Keratinocyte (primary cell): ENCODE results near the gene LRRC27. TPM values are rescaled to one million over a fixed set of nuclear protein-coding genes. Genes with fewer than 3 reads are reported as not detected.

ENCODE experiments used
- DNase-seq: peaks from one replicate; pipeline ENCODE4 v3.0.0-alpha.2; 2011; ENCODE audit warnings: low read depth, missing footprints, low spot score
- FAIRE-seq: peaks from 2 replicates; lab custom pipeline; 2011; peaks lifted over from hg19 to GRCh38; lab: Jason Lieb, UNC
- H2AFZ ChIP-seq: 2 replicates; pipeline ENCODE4 v1.6.0; 2012; ENCODE audit warnings: low read length, control low read depth, inconsistent platforms; ENCODE audit not compliant: control insufficient read depth
- H3K27ac ChIP-seq: 2 replicates; pipeline ENCODE4 v1.5.1; 2011; ENCODE audit warnings: low read length; ENCODE audit not compliant: control insufficient read depth, insufficient read depth
- H3K27me3 ChIP-seq: 3 replicates; pipeline ENCODE4 v1.6.0; 2011; ENCODE audit warnings: low read length; ENCODE audit not compliant: control insufficient read depth, insufficient read depth; ENCODE audit errors: extremely low read depth
- H3K36me3 ChIP-seq, 2 experiments: 2 replicates in 1 of 2; 3 replicates in 1 of 2; pipeline ENCODE4 v1.5.1; 2011; ENCODE audit warnings: low read length in 2 of 2, mild to moderate bottlenecking in 1 of 2; ENCODE audit not compliant: control insufficient read depth in 2 of 2, insufficient read depth in 2 of 2; ENCODE audit errors: extremely low read depth in 1 of 2
- H3K4me1 ChIP-seq: 3 replicates; pipeline ENCODE4 v1.5.1; 2011; ENCODE audit warnings: low read length; ENCODE audit not compliant: control insufficient read depth, insufficient read depth; ENCODE audit errors: extremely low read depth
- H3K4me2 ChIP-seq: 3 replicates; pipeline ENCODE4 v1.6.0; 2011; ENCODE audit warnings: low read depth, low read length; ENCODE audit not compliant: control insufficient read depth, insufficient read depth; ENCODE audit errors: extremely low read depth
- H3K4me3 ChIP-seq, 3 experiments: fragments of 200-600 bp in 1 of 3; sonication (generic) in 1 of 3; 2 replicates in 2 of 3; 3 replicates in 1 of 3; pipeline ENCODE4 v1.5.1; 2011 to 2016; ENCODE audit warnings: low read length in 3 of 3, mild to moderate bottlenecking in 3 of 3, control low read depth in 2 of 3, inconsistent platforms in 1 of 3, low read depth in 1 of 3, mixed read lengths in 1 of 3, mixed run types in 1 of 3, moderate library complexity in 1 of 3; ENCODE audit not compliant: control insufficient read depth in 2 of 3, insufficient read depth in 2 of 3; ENCODE audit errors: extremely low read depth in 1 of 3
- H3K79me2 ChIP-seq: 2 replicates; pipeline ENCODE4 v1.6.0; 2012; ENCODE audit warnings: low read length; ENCODE audit not compliant: control insufficient read depth, insufficient read depth
- H3K9ac ChIP-seq: 3 replicates; pipeline ENCODE4 v1.6.0; 2011; ENCODE audit warnings: low read length; ENCODE audit not compliant: control insufficient read depth, insufficient read depth; ENCODE audit errors: extremely low read depth
- H3K9me1 ChIP-seq: 3 replicates; pipeline ENCODE4 v1.6.0; 2011; ENCODE audit warnings: low read length; ENCODE audit not compliant: control insufficient read depth, insufficient read depth; ENCODE audit errors: extremely low read depth
- H3K9me3 ChIP-seq: 2 replicates; pipeline ENCODE4 v1.5.1; 2012; ENCODE audit warnings: low read depth, low read length; ENCODE audit not compliant: control insufficient read depth
- H4K20me1 ChIP-seq: 3 replicates; pipeline ENCODE4 v1.6.0; 2011; ENCODE audit warnings: low read length; ENCODE audit not compliant: control insufficient read depth, insufficient read depth; ENCODE audit errors: extremely low read depth
- EZH2 ChIP-seq: IDR thresholded peaks from one replicate; pipeline ENCODE4 v1.6.1; 2012; ENCODE audit warnings: inconsistent platforms, mild to moderate bottlenecking, low read length, moderate library complexity
- dilution Hi-C: fragments of 300-500 bp; cut with MboI; formaldehyde crosslinking; loops from one replicate; pipeline ENCODE4 v1.7.0; 2020; ENCODE audit warnings: low sequenced_read_pairs; ENCODE audit not compliant: extremely low pct_ligation_motif_present
- polyA plus RNA-seq, 5 experiments: library from polyadenylated mRNA; depleted of rRNA in 3 of 5; stranded (reverse) in 3 of 5; stranded (forward) in 1 of 5; unstranded in 1 of 5; fragments of >200 nt; gene quantifications; 1 replicate in 1 of 5; 2 replicates in 3 of 5; 3 replicates in 1 of 5; pipeline versions ENCODE4 v1.2.1 to v1.2.3, GENCODE V29; 2011 to 2012; ENCODE audit warnings: missing spikeins in 2 of 5, low read depth in 1 of 5, low replicate concordance in 1 of 5
- TF ChIP-seq, protein P1 (sequence below), 3 experiments: IDR thresholded peaks in 1 of 3; conservative IDR thresholded peaks in 1 of 3; optimal IDR thresholded peaks in 1 of 3; 2 replicates in 2 of 3; 3 replicates in 1 of 3; pipeline versions ENCODE3 to v1.5.1; 2011; ENCODE audit warnings: low read length in 3 of 3, mild to moderate bottlenecking in 3 of 3, moderate library complexity in 2 of 3, control low read depth in 1 of 3, inconsistent platforms in 1 of 3; ENCODE audit not compliant: insufficient read depth in 2 of 3; ENCODE audit errors: extremely low read depth in 1 of 3

LRRC27 gene
- polyA plus RNA-seq, 1 donor (not counting 4 experiments of a cell fraction or from before 2014, with no cell fraction given) = 3.0 TPM

DNA sequence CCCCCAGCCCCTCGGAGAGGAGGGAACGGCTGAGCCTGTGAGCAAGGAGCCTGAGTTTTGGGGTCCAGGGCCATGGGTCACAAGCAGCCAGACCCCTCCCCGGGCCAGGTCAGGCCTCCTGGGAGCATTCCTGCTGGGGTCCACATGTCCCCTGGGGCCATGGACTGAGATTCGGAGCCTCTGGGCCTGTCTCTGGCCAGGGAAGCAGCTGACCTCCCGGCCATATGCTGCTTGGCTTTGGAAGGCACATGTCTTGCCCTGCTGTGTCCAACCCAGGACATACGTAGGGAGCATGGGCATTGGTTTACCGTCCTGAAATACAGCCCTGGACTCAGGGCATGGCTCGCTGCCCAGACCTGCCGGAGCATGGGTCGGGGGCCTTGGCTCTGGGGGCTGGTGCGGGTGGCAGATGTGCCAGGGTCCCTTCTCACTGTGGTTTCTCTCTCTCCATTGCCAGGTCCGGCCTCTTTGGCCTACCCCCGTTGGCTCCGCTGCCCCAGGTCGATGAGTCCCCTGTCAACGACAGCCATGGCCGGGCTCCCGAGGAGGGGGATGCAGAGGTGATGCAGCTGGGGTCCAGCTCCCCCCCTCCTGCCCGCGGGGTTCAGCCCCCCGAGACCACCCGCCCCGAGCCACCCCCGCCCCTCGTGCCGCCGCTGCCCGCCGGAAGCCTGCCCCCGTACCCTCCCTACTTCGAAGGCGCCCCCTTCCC is 72.3 kb downstream of the LRRC27 start:
- H4K20me1 ChIP-seq = peaks cover 3% of the 10 kb centered on the region
- H3K9ac ChIP-seq = no peak overlapping the region
- H3K27ac ChIP-seq = peak overlapping the region; percentile 20
- H3K27me3 ChIP-seq = no peaks in the 10 kb centered on the region
- H3K9me3 ChIP-seq = no peaks in the 10 kb centered on the region
- H3K4me1 ChIP-seq = peaks cover 27% of the 10 kb centered on the region
- H3K4me3 ChIP-seq = no peak overlapping the region
- dilution Hi-C loops = no loop called here
- peak overlapping the region; percentile 22 for H3K4me2 ChIP-seq
- peaks cover 43% of the 10 kb centered on the region for H3K79me2 ChIP-seq
- TF ChIP-seq, protein P1, sequence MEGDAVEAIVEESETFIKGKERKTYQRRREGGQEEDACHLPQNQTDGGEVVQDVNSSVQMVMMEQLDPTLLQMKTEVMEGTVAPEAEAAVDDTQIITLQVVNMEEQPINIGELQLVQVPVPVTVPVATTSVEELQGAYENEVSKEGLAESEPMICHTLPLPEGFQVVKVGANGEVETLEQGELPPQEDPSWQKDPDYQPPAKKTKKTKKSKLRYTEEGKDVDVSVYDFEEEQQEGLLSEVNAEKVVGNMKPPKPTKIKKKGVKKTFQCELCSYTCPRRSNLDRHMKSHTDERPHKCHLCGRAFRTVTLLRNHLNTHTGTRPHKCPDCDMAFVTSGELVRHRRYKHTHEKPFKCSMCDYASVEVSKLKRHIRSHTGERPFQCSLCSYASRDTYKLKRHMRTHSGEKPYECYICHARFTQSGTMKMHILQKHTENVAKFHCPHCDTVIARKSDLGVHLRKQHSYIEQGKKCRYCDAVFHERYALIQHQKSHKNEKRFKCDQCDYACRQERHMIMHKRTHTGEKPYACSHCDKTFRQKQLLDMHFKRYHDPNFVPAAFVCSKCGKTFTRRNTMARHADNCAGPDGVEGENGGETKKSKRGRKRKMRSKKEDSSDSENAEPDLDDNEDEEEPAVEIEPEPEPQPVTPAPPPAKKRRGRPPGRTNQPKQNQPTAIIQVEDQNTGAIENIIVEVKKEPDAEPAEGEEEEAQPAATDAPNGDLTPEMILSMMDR (optimal IDR thresholded peaks at IDR 0.05 in 1 of 3, IDR thresholded peaks at IDR 0.05 in 1 of 3, conservative IDR thresholded peaks at IDR 0.05 in 1 of 3; ENCODE audit: extremely low read depth in 1 of 3, insufficient read depth in 2 of 3, low read length in 3 of 3) = no peak
- TF ChIP-seq EZH2 = no peak
- no peak for DNase-seq
- no peak for FAIRE-seq
- H3K36me3 ChIP-seq = peaks cover 3 to 15% of the 10 kb centered on the region in 2 experiments
- H2AFZ ChIP-seq = no peak overlapping the region
- H3K9me1 ChIP-seq = no peaks in the 10 kb centered on the region

DNA sequence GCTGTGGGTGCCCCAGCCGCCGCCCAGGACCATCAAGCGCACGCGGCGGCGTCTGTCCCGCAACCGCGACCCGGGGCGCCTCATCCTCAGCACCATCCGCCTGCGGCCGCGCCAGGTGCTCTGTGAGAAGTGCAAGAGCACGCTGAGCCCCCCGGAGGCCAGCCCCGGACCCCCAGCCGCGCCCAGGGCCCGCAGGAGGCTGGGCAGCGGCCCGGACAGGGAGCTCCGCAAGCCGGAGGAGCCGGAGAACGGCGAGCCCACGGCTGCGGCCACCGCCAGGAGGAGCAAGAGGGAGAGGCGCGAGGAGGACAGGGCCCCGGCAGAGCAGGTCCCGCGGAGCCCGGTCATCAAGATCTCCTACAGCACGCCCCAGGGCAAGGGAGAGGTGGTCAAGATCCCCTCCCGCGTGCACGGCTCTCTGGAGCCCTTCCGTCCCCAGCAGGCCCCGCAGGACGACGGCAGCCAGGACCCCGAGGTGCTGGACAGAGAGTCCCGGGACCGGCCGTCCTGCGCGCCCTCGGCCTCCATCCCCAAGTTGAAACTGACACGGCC is 73.0 kb downstream of the LRRC27 start:
- Histone ChIP-seq H3K4me3 (no peak overlapping the region), H2AFZ (no peak overlapping the region), H3K9me3 (no peaks in the 10 kb centered on the region), H3K4me2 (no peak overlapping the region), H4K20me1 (peaks cover 3% of the 10 kb centered on the region), H3K9ac (no peak overlapping the region), H3K27me3 (no peaks in the 10 kb centered on the region), H3K36me3 (peaks cover 3 to 12% of the 10 kb centered on the region in 2 experiments), H3K27ac (no peak overlapping the region), H3K79me2 (peaks cover 39% of the 10 kb centered on the region), H3K4me1 (peaks cover 27% of the 10 kb centered on the region), H3K9me1 (no peaks in the 10 kb centered on the region)
- FAIRE-seq = no peak
- dilution Hi-C loops = no loop called here
- DNase-seq = no peak
- TF ChIP-seq EZH2 = no peak
- TF ChIP-seq, protein P1 (optimal IDR thresholded peaks at IDR 0.05 in 1 of 3, IDR thresholded peaks at IDR 0.05 in 1 of 3, conservative IDR thresholded peaks at IDR 0.05 in 1 of 3; ENCODE audit: extremely low read depth in 1 of 3, insufficient read depth in 2 of 3, low read length in 3 of 3) = no peak
